Activated CD8-positive, alpha-beta memory T cell treated with anti-CD3 and anti-CD28 coated beads, Interleukin-2, amount 50 U/mL, for 1 hour (primary cell): ENCODE data around the gene SMYD4.
"Not testable (repeated sequence)": the region's sequence is repeated elsewhere in the genome, so short reads cannot be mapped to it uniquely, and the experiment has no call there.

Experiments used
- DNase-seq: peaks from one replicate; pipeline ENCODE4 v3.0.0-alpha.2; 2020; ENCODE audit errors: extremely low read depth

Gene SMYD4

GRCh38 chr17:1782171-1782567, 47.5 kb downstream of the SMYD4 start:
- no peak for DNase-seq

GRCh38 chr17:1779571-1780131, 50.1 kb downstream of the SMYD4 start:
- DNase-seq, result no peak

- DNase-seq, result no peak
Observed at GRCh38 chr17:1776857-1777256, 52.8 kb downstream of the SMYD4 start.

- no peak for DNase-seq
Observed at GRCh38 chr17:1776328-1776727, 53.4 kb downstream of the SMYD4 start.

- no peak for DNase-seq
Observed at GRCh38 chr17:1774390-1775176, 55.1 kb downstream of the SMYD4 start.

GRCh38 chr17:1773696-1774181, 56.0 kb downstream of the SMYD4 start:
- no peak for DNase-seq

GRCh38 chr17:1773000-1773695, 56.6 kb downstream of the SMYD4 start:
- DNase-seq, result not testable (repeated sequence)

GRCh38 chr17:1769822-1770477, 59.8 kb downstream of the SMYD4 start:
- no peak for DNase-seq

- no peak for DNase-seq
Observed at GRCh38 chr17:1767358-1767757, 62.3 kb downstream of the SMYD4 start.

- no peak for DNase-seq
Observed at GRCh38 chr17:1766382-1767135, 63.1 kb downstream of the SMYD4 start.

GRCh38 chr17:1765576-1765975, 64.1 kb downstream of the SMYD4 start:
- DNase-seq, result no peak

GRCh38 chr17:1764705-1765104, 65.0 kb downstream of the SMYD4 start:
- not testable (repeated sequence) for DNase-seq

GRCh38 chr17:1764284-1764683, 65.4 kb downstream of the SMYD4 start:
- peak; percentile 16 for DNase-seq

GRCh38 chr17:1762901-1763898, 66.5 kb downstream of the SMYD4 start:
- no peak for DNase-seq

- DNase-seq, result no peak
Observed at GRCh38 chr17:1762233-1762900, 67.3 kb downstream of the SMYD4 start.

GRCh38 chr17:1759529-1759928, 70.2 kb downstream of the SMYD4 start:
- no peak for DNase-seq

- DNase-seq, result no peak
Observed at GRCh38 chr17:1758807-1759206, 70.9 kb downstream of the SMYD4 start.

GRCh38 chr17:1755827-1756262, 73.9 kb downstream of the SMYD4 start:
- no peak for DNase-seq

GRCh38 chr17:1755252-1755826, 74.4 kb downstream of the SMYD4 start:
- DNase-seq, result no peak
